ENCODE results near the gene PAGR1.

Gene PAGR1

GRCh38 chr16:29835926-29836325 is 20.0 kb downstream of the PAGR1 start:
- WGBS (ENCODE audit: extremely low coverage, insufficient coverage, insufficient read length), result no CpG with 5 or more reads among the region's 7 CpGs
- no peaks in the 10 kb centered on the region for H3K9me3 ChIP-seq (ENCODE audit: insufficient read depth, low read depth, low read length)

GRCh38 chr16:29836623-29837022 is 20.7 kb downstream of the PAGR1 start:
- no peak overlapping the region for H2BK5ac ChIP-seq (ENCODE audit: low read depth, low read length, poor library complexity)
- peaks cover 0 to 4% of the 10 kb centered on the region in 2 experiments for H3K36me3 ChIP-seq (ENCODE audit: control insufficient read depth in 1 of 2, insufficient read depth in 2 of 2, low read length in 2 of 2)
- H4K12ac ChIP-seq (ENCODE audit: low read depth, low read length), result no peak overlapping the region
- H3K23ac ChIP-seq (ENCODE audit: low read length), result no peak overlapping the region
- H2BK120ac ChIP-seq (ENCODE audit: insufficient read depth, low read length, poor library complexity), result no peak overlapping the region
- no peak overlapping the region for H3K4ac ChIP-seq (ENCODE audit: low read depth, low read length)
- H4K8ac ChIP-seq (ENCODE audit: low read depth, low read length), result no peak overlapping the region
- H3K4me2 ChIP-seq (ENCODE audit: low read length), result no peak overlapping the region
- no peak overlapping the region for H4K91ac ChIP-seq (ENCODE audit: low read depth, low read length)
- no peak overlapping the region for H3K9ac ChIP-seq (ENCODE audit: low read length)
- no peak overlapping the region for H3K27ac ChIP-seq (ENCODE audit: low read depth, low read length)
- no peak overlapping the region for H3K4me3 ChIP-seq (ENCODE audit: low read depth, low read length)
- DNase-seq, result no peak
- H3K18ac ChIP-seq (ENCODE audit: low read length), result no peak overlapping the region
- no peak overlapping the region for H2BK12ac ChIP-seq (ENCODE audit: low read length)
- no peaks in the 10 kb centered on the region for H3K4me1 ChIP-seq (ENCODE audit: control insufficient read depth in 1 of 2, insufficient read depth in 2 of 2, low read length in 2 of 2)
- H3K79me2 ChIP-seq (ENCODE audit: control insufficient read depth, insufficient read depth, low read length, poor library complexity), result no peaks in the 10 kb centered on the region
- no CpG with 5 or more reads among the region's 15 CpGs for WGBS (ENCODE audit: extremely low coverage, insufficient coverage, insufficient read length)
- H3K79me1 ChIP-seq (ENCODE audit: low read length), result no peaks in the 10 kb centered on the region
- no peaks in the 10 kb centered on the region for H3K27me3 ChIP-seq (ENCODE audit: insufficient read depth, low read length)
- H2AFZ ChIP-seq (ENCODE audit: insufficient read depth, low read length, poor library complexity), result no peak overlapping the region
- no peaks in the 10 kb centered on the region for H3K9me3 ChIP-seq (ENCODE audit: insufficient read depth, low read depth, low read length)
- H3K14ac ChIP-seq (ENCODE audit: low read length), result no peak overlapping the region
- no peak overlapping the region for H2AK5ac ChIP-seq (ENCODE audit: low read length)

More at GRCh38 chr16:29835926-29836325, 20.0 kb downstream of the PAGR1 start:
- Histone ChIP-seq H2BK12ac (ENCODE audit: low read length) (no peak overlapping the region), H3K4ac (ENCODE audit: low read depth, low read length) (no peak overlapping the region), H3K27ac (ENCODE audit: low read depth, low read length) (no peak overlapping the region), H3K18ac (ENCODE audit: low read length) (no peak overlapping the region), H3K4me3 (ENCODE audit: low read depth, low read length) (no peak overlapping the region), H2AFZ (ENCODE audit: insufficient read depth, low read length, poor library complexity) (no peak overlapping the region), H2AK5ac (ENCODE audit: low read length) (no peak overlapping the region), H3K23ac (ENCODE audit: low read length) (no peak overlapping the region), H2BK120ac (ENCODE audit: insufficient read depth, low read length, poor library complexity) (no peak overlapping the region), H2BK5ac (ENCODE audit: low read depth, low read length, poor library complexity) (no peak overlapping the region), H3K27me3 (ENCODE audit: insufficient read depth, low read length) (no peaks in the 10 kb centered on the region), H3K79me1 (ENCODE audit: low read length) (no peaks in the 10 kb centered on the region), H3K4me2 (ENCODE audit: low read length) (no peak overlapping the region), H3K4me1 (ENCODE audit: control insufficient read depth in 1 of 2, insufficient read depth in 2 of 2, low read length in 2 of 2) (no peaks in the 10 kb centered on the region), H4K12ac (ENCODE audit: low read depth, low read length) (no peak overlapping the region), H3K9ac (ENCODE audit: low read length) (no peak overlapping the region), H4K91ac (ENCODE audit: low read depth, low read length) (no peak overlapping the region), H4K8ac (ENCODE audit: low read depth, low read length) (no peak overlapping the region), H3K79me2 (ENCODE audit: control insufficient read depth, insufficient read depth, low read length, poor library complexity) (no peaks in the 10 kb centered on the region), H3K14ac (ENCODE audit: low read length) (no peak overlapping the region), H3K36me3 (ENCODE audit: control insufficient read depth in 1 of 2, insufficient read depth in 2 of 2, low read length in 2 of 2) (peaks cover 2 to 6% of the 10 kb centered on the region in 2 experiments)
- peak; percentile 22 to 48 for DNase-seq

GRCh38 chr16:29837841-29838240 is 21.9 kb downstream of the PAGR1 start:
- H2BK5ac ChIP-seq (ENCODE audit: low read depth, low read length, poor library complexity), result no peak overlapping the region
- H3K79me1 ChIP-seq (ENCODE audit: low read length), result no peaks in the 10 kb centered on the region
- no peak overlapping the region for H4K12ac ChIP-seq (ENCODE audit: low read depth, low read length)
- H3K4me3 ChIP-seq (ENCODE audit: low read depth, low read length), result no peak overlapping the region
- no peaks in the 10 kb centered on the region for H3K79me2 ChIP-seq (ENCODE audit: control insufficient read depth, insufficient read depth, low read length, poor library complexity)
- no peaks in the 10 kb centered on the region for H3K27me3 ChIP-seq (ENCODE audit: insufficient read depth, low read length)
- no peak overlapping the region for H3K14ac ChIP-seq (ENCODE audit: low read length)
- no peak overlapping the region for H2BK120ac ChIP-seq (ENCODE audit: insufficient read depth, low read length, poor library complexity)
- no peak overlapping the region for H3K9ac ChIP-seq (ENCODE audit: low read length)
- H3K4me2 ChIP-seq (ENCODE audit: low read length), result no peak overlapping the region
- no peak overlapping the region for H3K4ac ChIP-seq (ENCODE audit: low read depth, low read length)
- no peaks in the 10 kb centered on the region for H3K9me3 ChIP-seq (ENCODE audit: insufficient read depth, low read depth, low read length)
- no peak overlapping the region for H3K23ac ChIP-seq (ENCODE audit: low read length)
- no CpG with 5 or more reads among the region's 5 CpGs for WGBS (ENCODE audit: extremely low coverage, insufficient coverage, insufficient read length)
- H3K18ac ChIP-seq (ENCODE audit: low read length), result no peak overlapping the region
- no peak overlapping the region for H3K27ac ChIP-seq (ENCODE audit: low read depth, low read length)
- peaks cover 0 to 4% of the 10 kb centered on the region in 2 experiments for H3K36me3 ChIP-seq (ENCODE audit: control insufficient read depth in 1 of 2, insufficient read depth in 2 of 2, low read length in 2 of 2)
- no peak overlapping the region for H4K8ac ChIP-seq (ENCODE audit: low read depth, low read length)
- DNase-seq, result no peak
- no peak overlapping the region for H4K91ac ChIP-seq (ENCODE audit: low read depth, low read length)
- H2AK5ac ChIP-seq (ENCODE audit: low read length), result no peak overlapping the region
- H3K4me1 ChIP-seq (ENCODE audit: control insufficient read depth in 1 of 2, insufficient read depth in 2 of 2, low read length in 2 of 2), result no peaks in the 10 kb centered on the region
- H2AFZ ChIP-seq (ENCODE audit: insufficient read depth, low read length, poor library complexity), result no peak overlapping the region
- no peak overlapping the region for H2BK12ac ChIP-seq (ENCODE audit: low read length)

- no peak overlapping the region for H2BK12ac ChIP-seq (ENCODE audit: low read length)
- H3K4me3 ChIP-seq (ENCODE audit: low read depth, low read length), result no peak overlapping the region
- no peaks in the 10 kb centered on the region for H3K27me3 ChIP-seq (ENCODE audit: insufficient read depth, low read length)
- H3K9ac ChIP-seq (ENCODE audit: low read length), result no peak overlapping the region
- H4K91ac ChIP-seq (ENCODE audit: low read depth, low read length), result no peak overlapping the region
- H2AFZ ChIP-seq (ENCODE audit: insufficient read depth, low read length, poor library complexity), result no peak overlapping the region
- H2BK120ac ChIP-seq (ENCODE audit: insufficient read depth, low read length, poor library complexity), result no peak overlapping the region
- no peak overlapping the region for H4K8ac ChIP-seq (ENCODE audit: low read depth, low read length)
- H2AK5ac ChIP-seq (ENCODE audit: low read length), result no peak overlapping the region
- no peak overlapping the region for H3K27ac ChIP-seq (ENCODE audit: low read depth, low read length)
- no peak overlapping the region for H3K18ac ChIP-seq (ENCODE audit: low read length)
- no peaks in the 10 kb centered on the region for H3K79me1 ChIP-seq (ENCODE audit: low read length)
- H3K4me2 ChIP-seq (ENCODE audit: low read length), result no peak overlapping the region
- H3K14ac ChIP-seq (ENCODE audit: low read length), result no peak overlapping the region
- no peaks in the 10 kb centered on the region for H3K79me2 ChIP-seq (ENCODE audit: control insufficient read depth, insufficient read depth, low read length, poor library complexity)
- peaks cover 0 to 4% of the 10 kb centered on the region in 2 experiments for H3K36me3 ChIP-seq (ENCODE audit: control insufficient read depth in 1 of 2, insufficient read depth in 2 of 2, low read length in 2 of 2)
- no peak overlapping the region for H4K12ac ChIP-seq (ENCODE audit: low read depth, low read length)
- no peak overlapping the region for H3K23ac ChIP-seq (ENCODE audit: low read length)
- H3K4ac ChIP-seq (ENCODE audit: low read depth, low read length), result no peak overlapping the region
- H2BK5ac ChIP-seq (ENCODE audit: low read depth, low read length, poor library complexity), result no peak overlapping the region
- DNase-seq, result no peak
- no peaks in the 10 kb centered on the region for H3K9me3 ChIP-seq (ENCODE audit: insufficient read depth, low read depth, low read length)
- peaks cover 0 to 2% of the 10 kb centered on the region in 2 experiments for H3K4me1 ChIP-seq (ENCODE audit: control insufficient read depth in 1 of 2, insufficient read depth in 2 of 2, low read length in 2 of 2)
- WGBS (ENCODE audit: extremely low coverage, insufficient coverage, insufficient read length), result no CpG with 5 or more reads among the region's 6 CpGs
Observed at GRCh38 chr16:29839822-29840221, 23.9 kb downstream of the PAGR1 start.

All from trophoblast cell (in vitro differentiated cells and primary cell).